ENCODE results near the gene C1GALT1. TPM values are rescaled to one million over a fixed set of nuclear protein-coding genes. Genes with fewer than 3 reads are reported as not detected.

The C1GALT1 gene
- total and polyA plus RNA-seq, 2 experiments from 2014 or later, result 58.2 to 203 TPM

DNA sequence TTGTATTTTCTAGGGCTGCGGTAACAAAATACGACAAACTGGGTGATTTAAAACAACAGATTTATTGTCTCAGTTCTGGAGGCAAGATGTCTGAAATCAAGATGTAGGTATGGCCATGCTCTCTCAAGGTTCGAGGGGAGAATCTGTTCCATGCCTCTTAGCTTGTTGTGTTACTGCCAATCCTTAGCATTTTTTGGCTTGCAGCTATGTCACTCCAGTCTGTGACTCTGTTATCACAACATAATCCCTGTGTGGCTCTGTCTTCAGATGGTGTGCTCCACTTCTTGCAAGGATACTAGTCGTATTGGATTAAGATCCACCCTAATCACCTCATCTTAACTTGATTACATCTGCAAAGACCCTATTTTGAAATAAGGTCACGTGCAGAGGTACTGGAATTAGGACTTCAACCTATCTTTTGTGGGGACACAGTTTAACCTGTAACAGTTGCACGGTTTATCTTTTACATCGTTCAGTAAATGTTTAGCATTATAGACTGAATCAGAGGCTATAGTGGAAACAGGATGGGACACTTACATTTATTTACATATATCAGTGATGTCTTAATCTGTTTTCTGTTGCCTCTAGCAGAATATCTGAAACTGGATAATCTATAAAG lies 3.1 kb downstream of the C1GALT1 start:
- ATAC-seq (no peak), DNase-seq (ENCODE audit: low spot score) (no peak)
- no peaks in the 10 kb centered on the region for H3K27me3 ChIP-seq (ENCODE audit: insufficient read depth)
- peak overlapping the region; percentile 89 for H3K4me3 Mint-ChIP-seq
- H3K4me1 Mint-ChIP-seq, result peaks cover 30% of the 10 kb centered on the region
- no peak overlapping the region for H3K27ac ChIP-seq (ENCODE audit: low read depth)
- no peaks in the 10 kb centered on the region for H3F3A ChIP-seq (replicated peaks; ENCODE audit: low read depth)
- H3K36me3 Mint-ChIP-seq (ENCODE audit: low read depth), result peaks cover 14% of the 10 kb centered on the region
- H3K36me3 ChIP-seq (ENCODE audit: insufficient read depth), result no peaks in the 10 kb centered on the region
- peaks cover 3% of the 10 kb centered on the region for H3K27me3 Mint-ChIP-seq (ENCODE audit: insufficient read depth, low read depth, poor library complexity)
- no peaks in the 10 kb centered on the region; the same call in 2 of the 3 replicates for H3K9me3 Mint-ChIP-seq
- TF ChIP-seq CREB1 (CRISPR knock-in tag; IDR thresholded peaks at IDR 0.05; ENCODE audit: low read depth) (no peak), NANOG (IDR thresholded peaks at IDR 0.05; ENCODE audit: borderline replicate concordance) (no peak), EZH2phosphoT487 (IDR thresholded peaks at IDR 0.05; ENCODE audit: unreplicated experiment) (no peak), STAT1 (IDR thresholded peaks at IDR 0.05; ENCODE audit: unreplicated experiment) (no peak), ZNF114 (CRISPR knock-in tag; IDR thresholded peaks at IDR 0.05) (no peak), JUNB (IDR thresholded peaks at IDR 0.05; ENCODE audit: unreplicated experiment) (no peak), ZNF331 (CRISPR knock-in tag; IDR thresholded peaks at IDR 0.05; ENCODE audit: low read depth) (no peak), EZH2 (IDR thresholded peaks at IDR 0.05; ENCODE audit: low read depth, unreplicated experiment) (no peak), POLR2AphosphoS5 (IDR thresholded peaks at IDR 0.05; ENCODE audit: low read depth) (no peak)
- TF ChIP-seq, protein P1, sequence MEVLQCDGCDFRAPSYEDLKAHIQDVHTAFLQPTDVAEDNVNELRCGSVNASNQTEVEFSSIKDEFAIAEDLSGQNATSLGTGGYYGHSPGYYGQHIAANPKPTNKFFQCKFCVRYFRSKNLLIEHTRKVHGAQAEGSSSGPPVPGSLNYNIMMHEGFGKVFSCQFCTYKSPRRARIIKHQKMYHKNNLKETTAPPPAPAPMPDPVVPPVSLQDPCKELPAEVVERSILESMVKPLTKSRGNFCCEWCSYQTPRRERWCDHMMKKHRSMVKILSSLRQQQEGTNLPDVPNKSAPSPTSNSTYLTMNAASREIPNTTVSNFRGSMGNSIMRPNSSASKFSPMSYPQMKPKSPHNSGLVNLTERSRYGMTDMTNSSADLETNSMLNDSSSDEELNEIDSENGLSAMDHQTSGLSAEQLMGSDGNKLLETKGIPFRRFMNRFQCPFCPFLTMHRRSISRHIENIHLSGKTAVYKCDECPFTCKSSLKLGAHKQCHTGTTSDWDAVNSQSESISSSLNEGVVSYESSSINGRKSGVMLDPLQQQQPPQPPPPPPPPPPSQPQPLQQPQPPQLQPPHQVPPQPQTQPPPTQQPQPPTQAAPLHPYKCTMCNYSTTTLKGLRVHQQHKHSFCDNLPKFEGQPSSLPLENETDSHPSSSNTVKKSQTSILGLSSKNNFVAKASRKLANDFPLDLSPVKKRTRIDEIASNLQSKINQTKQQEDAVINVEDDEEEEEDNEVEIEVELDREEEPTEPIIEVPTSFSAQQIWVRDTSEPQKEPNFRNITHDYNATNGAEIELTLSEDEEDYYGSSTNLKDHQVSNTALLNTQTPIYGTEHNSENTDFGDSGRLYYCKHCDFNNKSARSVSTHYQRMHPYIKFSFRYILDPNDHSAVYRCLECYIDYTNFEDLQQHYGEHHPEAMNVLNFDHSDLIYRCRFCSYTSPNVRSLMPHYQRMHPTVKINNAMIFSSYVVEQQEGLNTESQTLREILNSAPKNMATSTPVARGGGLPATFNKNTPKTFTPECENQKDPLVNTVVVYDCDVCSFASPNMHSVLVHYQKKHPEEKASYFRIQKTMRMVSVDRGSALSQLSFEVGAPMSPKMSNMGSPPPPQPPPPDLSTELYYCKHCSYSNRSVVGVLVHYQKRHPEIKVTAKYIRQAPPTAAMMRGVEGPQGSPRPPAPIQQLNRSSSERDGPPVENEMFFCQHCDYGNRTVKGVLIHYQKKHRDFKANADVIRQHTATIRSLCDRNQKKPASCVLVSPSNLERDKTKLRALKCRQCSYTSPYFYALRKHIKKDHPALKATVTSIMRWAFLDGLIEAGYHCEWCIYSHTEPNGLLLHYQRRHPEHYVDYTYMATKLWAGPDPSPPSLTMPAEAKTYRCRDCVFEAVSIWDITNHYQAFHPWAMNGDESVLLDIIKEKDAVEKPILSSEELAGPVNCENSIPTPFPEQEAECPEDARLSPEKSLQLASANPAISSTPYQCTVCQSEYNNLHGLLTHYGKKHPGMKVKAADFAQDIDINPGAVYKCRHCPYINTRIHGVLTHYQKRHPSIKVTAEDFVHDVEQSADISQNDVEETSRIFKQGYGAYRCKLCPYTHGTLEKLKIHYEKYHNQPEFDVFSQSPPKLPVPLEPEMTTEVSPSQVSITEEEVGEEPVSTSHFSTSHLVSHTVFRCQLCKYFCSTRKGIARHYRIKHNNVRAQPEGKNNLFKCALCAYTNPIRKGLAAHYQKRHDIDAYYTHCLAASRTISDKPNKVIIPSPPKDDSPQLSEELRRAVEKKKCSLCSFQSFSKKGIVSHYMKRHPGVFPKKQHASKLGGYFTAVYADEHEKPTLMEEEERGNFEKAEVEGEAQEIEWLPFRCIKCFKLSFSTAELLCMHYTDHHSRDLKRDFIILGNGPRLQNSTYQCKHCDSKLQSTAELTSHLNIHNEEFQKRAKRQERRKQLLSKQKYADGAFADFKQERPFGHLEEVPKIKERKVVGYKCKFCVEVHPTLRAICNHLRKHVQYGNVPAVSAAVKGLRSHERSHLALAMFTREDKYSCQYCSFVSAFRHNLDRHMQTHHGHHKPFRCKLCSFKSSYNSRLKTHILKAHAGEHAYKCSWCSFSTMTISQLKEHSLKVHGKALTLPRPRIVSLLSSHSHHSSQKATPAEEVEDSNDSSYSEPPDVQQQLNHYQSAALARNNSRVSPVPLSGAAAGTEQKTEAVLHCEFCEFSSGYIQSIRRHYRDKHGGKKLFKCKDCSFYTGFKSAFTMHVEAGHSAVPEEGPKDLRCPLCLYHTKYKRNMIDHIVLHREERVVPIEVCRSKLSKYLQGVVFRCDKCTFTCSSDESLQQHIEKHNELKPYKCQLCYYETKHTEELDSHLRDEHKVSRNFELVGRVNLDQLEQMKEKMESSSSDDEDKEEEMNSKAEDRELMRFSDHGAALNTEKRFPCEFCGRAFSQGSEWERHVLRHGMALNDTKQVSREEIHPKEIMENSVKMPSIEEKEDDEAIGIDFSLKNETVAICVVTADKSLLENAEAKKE (CRISPR knock-in tag; IDR thresholded peaks at IDR 0.05), result no peak
- TF ChIP-seq, protein P2, sequence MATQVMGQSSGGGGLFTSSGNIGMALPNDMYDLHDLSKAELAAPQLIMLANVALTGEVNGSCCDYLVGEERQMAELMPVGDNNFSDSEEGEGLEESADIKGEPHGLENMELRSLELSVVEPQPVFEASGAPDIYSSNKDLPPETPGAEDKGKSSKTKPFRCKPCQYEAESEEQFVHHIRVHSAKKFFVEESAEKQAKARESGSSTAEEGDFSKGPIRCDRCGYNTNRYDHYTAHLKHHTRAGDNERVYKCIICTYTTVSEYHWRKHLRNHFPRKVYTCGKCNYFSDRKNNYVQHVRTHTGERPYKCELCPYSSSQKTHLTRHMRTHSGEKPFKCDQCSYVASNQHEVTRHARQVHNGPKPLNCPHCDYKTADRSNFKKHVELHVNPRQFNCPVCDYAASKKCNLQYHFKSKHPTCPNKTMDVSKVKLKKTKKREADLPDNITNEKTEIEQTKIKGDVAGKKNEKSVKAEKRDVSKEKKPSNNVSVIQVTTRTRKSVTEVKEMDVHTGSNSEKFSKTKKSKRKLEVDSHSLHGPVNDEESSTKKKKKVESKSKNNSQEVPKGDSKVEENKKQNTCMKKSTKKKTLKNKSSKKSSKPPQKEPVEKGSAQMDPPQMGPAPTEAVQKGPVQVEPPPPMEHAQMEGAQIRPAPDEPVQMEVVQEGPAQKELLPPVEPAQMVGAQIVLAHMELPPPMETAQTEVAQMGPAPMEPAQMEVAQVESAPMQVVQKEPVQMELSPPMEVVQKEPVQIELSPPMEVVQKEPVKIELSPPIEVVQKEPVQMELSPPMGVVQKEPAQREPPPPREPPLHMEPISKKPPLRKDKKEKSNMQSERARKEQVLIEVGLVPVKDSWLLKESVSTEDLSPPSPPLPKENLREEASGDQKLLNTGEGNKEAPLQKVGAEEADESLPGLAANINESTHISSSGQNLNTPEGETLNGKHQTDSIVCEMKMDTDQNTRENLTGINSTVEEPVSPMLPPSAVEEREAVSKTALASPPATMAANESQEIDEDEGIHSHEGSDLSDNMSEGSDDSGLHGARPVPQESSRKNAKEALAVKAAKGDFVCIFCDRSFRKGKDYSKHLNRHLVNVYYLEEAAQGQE (IDR thresholded peaks at IDR 0.05; ENCODE audit: unreplicated experiment), result no peak
- TF ChIP-seq, protein P3, sequence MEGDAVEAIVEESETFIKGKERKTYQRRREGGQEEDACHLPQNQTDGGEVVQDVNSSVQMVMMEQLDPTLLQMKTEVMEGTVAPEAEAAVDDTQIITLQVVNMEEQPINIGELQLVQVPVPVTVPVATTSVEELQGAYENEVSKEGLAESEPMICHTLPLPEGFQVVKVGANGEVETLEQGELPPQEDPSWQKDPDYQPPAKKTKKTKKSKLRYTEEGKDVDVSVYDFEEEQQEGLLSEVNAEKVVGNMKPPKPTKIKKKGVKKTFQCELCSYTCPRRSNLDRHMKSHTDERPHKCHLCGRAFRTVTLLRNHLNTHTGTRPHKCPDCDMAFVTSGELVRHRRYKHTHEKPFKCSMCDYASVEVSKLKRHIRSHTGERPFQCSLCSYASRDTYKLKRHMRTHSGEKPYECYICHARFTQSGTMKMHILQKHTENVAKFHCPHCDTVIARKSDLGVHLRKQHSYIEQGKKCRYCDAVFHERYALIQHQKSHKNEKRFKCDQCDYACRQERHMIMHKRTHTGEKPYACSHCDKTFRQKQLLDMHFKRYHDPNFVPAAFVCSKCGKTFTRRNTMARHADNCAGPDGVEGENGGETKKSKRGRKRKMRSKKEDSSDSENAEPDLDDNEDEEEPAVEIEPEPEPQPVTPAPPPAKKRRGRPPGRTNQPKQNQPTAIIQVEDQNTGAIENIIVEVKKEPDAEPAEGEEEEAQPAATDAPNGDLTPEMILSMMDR (conservative IDR thresholded peaks at IDR 0.05; ENCODE audit: low read depth in 2 of 2), result no peak
- TF ChIP-seq, protein P4, sequence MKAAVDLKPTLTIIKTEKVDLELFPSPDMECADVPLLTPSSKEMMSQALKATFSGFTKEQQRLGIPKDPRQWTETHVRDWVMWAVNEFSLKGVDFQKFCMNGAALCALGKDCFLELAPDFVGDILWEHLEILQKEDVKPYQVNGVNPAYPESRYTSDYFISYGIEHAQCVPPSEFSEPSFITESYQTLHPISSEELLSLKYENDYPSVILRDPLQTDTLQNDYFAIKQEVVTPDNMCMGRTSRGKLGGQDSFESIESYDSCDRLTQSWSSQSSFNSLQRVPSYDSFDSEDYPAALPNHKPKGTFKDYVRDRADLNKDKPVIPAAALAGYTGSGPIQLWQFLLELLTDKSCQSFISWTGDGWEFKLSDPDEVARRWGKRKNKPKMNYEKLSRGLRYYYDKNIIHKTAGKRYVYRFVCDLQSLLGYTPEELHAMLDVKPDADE (IDR thresholded peaks at IDR 0.05), result no peak
- peak overlapping the region; percentile 29; the same call in 1 of the 2 replicates for H3K27ac Mint-ChIP-seq
- H3K79me2 ChIP-seq (replicated peaks; ENCODE audit: insufficient read depth), result peaks cover 76% of the 10 kb centered on the region
- H3K9me2 ChIP-seq (ENCODE audit: insufficient read depth), result no peaks in the 10 kb centered on the region
- H4K20me1 ChIP-seq (replicated peaks; ENCODE audit: insufficient read depth), result peaks cover 9% of the 10 kb centered on the region
- H3K4me3 ChIP-seq, result peak overlapping the region; percentile 63; the same call in 1 of the 2 replicates
- no peak overlapping the region for H2AFZ ChIP-seq
- peaks cover 56% of the 10 kb centered on the region for H3K4me1 ChIP-seq (ENCODE audit: insufficient read depth)
- H3K4me2 ChIP-seq, result peak overlapping the region; percentile 89
